ENCODE results near the gene OR10A7. TPM values are rescaled to one million over a fixed set of nuclear protein-coding genes. Genes with fewer than 3 reads are reported as not detected.

Gene OR10A7
- total RNA-seq, 2 donors from 2014 or later, result not detected

DNA sequence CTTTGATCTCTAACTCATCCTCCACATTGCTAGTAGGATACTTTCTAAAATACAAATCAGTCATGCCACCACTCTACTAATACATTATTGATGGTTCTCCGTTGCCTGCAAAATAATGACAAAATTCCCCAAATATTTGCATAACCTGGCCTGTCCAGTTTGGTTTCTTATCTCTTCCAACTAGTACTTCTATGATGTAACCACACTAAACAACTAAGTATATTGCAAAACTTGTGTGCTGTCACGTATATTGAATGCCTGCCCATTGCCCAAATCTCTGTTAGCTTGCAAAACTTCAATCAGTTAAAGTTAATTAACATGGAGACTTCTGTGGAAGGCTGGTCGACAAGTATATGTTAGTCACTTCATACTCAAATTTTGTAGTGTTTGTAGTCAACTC lies 30.1 kb downstream of the OR10A7 start:
- TF ChIP-seq, protein P1, sequence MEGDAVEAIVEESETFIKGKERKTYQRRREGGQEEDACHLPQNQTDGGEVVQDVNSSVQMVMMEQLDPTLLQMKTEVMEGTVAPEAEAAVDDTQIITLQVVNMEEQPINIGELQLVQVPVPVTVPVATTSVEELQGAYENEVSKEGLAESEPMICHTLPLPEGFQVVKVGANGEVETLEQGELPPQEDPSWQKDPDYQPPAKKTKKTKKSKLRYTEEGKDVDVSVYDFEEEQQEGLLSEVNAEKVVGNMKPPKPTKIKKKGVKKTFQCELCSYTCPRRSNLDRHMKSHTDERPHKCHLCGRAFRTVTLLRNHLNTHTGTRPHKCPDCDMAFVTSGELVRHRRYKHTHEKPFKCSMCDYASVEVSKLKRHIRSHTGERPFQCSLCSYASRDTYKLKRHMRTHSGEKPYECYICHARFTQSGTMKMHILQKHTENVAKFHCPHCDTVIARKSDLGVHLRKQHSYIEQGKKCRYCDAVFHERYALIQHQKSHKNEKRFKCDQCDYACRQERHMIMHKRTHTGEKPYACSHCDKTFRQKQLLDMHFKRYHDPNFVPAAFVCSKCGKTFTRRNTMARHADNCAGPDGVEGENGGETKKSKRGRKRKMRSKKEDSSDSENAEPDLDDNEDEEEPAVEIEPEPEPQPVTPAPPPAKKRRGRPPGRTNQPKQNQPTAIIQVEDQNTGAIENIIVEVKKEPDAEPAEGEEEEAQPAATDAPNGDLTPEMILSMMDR (IDR thresholded peaks at IDR 0.05), result no peak
- H3K4me3 ChIP-seq, result no peak overlapping the region
- H3K9me3 ChIP-seq, result no peaks in the 10 kb centered on the region
- no peaks in the 10 kb centered on the region for H3K27me3 ChIP-seq
- no peaks in the 10 kb centered on the region for H3K36me3 ChIP-seq
- no peak for DNase-seq (ENCODE audit: low spot score)
- no peak overlapping the region for H3K27ac ChIP-seq
- no peaks in the 10 kb centered on the region for H3K4me1 ChIP-seq

DNA sequence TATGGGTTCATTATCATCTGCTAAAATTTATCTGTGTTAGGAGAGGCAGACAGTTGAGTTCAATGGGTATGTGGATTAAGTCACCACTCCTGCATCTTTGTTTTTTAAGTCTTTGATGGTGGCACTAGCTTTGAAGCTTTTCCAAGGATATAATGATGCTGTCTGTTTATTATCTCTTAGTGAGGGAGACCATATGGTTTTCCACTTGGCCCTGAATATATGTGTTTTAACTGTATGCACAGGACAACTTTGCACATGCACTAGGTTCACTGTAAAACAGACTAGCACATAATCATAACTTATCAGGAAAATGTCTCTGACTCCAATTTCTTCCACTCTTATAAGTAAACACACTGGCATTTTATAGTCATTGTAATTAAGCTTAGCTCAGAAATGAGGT lies 32.5 kb downstream of the OR10A7 start:
- H3K4me3 ChIP-seq, result no peak overlapping the region
- H3K36me3 ChIP-seq, result no peaks in the 10 kb centered on the region
- H3K27ac ChIP-seq, result no peak overlapping the region
- DNase-seq (ENCODE audit: low spot score), result no peak
- H3K4me1 ChIP-seq, result no peaks in the 10 kb centered on the region
- no peaks in the 10 kb centered on the region for H3K27me3 ChIP-seq
- H3K9me3 ChIP-seq, result no peaks in the 10 kb centered on the region
- TF ChIP-seq, protein P1 (IDR thresholded peaks at IDR 0.05), result no peak

DNA sequence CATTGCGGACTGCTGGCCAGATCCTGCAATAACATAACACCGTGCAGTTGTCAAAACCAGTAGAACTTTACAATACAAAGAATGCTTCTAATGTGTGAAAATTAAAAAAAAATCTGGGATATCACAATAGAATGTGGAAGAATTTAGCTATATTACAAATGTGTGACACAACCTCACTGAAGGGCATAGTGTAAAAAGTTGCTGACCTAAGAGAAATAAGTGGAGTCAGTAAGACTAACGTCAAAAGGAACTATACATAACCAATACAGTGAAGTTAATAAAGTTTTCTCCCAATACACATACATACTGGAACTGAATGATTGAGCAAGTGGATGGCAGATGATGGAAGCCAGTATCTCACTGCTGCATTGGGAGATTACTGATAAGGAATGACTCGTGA lies 36.0 kb downstream of the OR10A7 start:
- Histone ChIP-seq H3K9me3 (no peaks in the 10 kb centered on the region), H3K4me1 (no peaks in the 10 kb centered on the region), H3K27me3 (no peaks in the 10 kb centered on the region), H3K27ac (no peak overlapping the region), H3K36me3 (no peaks in the 10 kb centered on the region), H3K4me3 (no peak overlapping the region)
- no peak for DNase-seq (ENCODE audit: low spot score)
- TF ChIP-seq, protein P1 (IDR thresholded peaks at IDR 0.05), result no peak

DNA sequence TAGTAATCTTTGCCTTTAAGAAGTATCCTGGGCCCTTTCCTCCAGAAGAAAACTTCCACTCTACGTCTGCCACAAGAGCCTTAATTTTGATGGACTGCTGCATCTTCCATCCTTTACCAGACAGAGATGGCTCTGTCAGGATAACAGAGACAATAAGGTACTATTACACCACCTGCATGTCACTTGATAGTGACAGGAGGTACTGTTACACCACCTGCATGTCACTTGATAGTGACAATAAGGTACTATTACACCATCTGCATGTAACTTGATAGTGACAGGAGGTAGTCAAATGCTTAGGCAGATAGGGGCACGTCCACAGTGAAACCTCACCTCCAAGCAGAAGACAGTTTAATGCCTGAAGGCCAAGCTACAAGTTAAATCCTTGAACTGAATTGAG lies 37.5 kb downstream of the OR10A7 start:
- Histone ChIP-seq H3K4me3 (no peak overlapping the region), H3K36me3 (no peaks in the 10 kb centered on the region), H3K27ac (no peak overlapping the region), H3K27me3 (no peaks in the 10 kb centered on the region), H3K4me1 (no peaks in the 10 kb centered on the region), H3K9me3 (no peaks in the 10 kb centered on the region)
- TF ChIP-seq, protein P1 (IDR thresholded peaks at IDR 0.05), result no peak
- no peak for DNase-seq (ENCODE audit: low spot score)

Other genes with a start within 250 kb of the OR10A7 start
- under 1 TPM in 1 of 2 donors, not detected in 1; 0.19 TPM for gene TESPA1, start 236.3 kb upstream of the OR10A7 start, total RNA-seq
- not detected for gene NEUROD4, start 201.1 kb upstream of the OR10A7 start, total RNA-seq
- gene OR9K2, start 94.6 kb upstream of the OR10A7 start, total RNA-seq, result not detected
- not detected for gene OR6C74, start 23.6 kb downstream of the OR10A7 start, total RNA-seq
- gene OR6C6, start 75.5 kb downstream of the OR10A7 start, total RNA-seq, result not detected
- not detected for gene OR6C1, start 93.3 kb downstream of the OR10A7 start, total RNA-seq
- not detected for gene OR6C3, start 109.7 kb downstream of the OR10A7 start, total RNA-seq
- gene OR6C75, start 141.9 kb downstream of the OR10A7 start, total RNA-seq, result not detected
- gene OR6C65, start 179.5 kb downstream of the OR10A7 start, total RNA-seq, result not detected
- gene OR6C76, start 205.2 kb downstream of the OR10A7 start, total RNA-seq, result not detected
- gene OR6C2, start 223.1 kb downstream of the OR10A7 start, total RNA-seq, result not detected
- not detected for gene OR6C70, start 249.1 kb downstream of the OR10A7 start, total RNA-seq

Data from right atrium auricular region (tissue), 2 donors.